HepG2 (cell line): ENCODE measurements around the gene UBR4. TPM values are rescaled to one million over a fixed set of nuclear protein-coding genes. Genes with fewer than 3 reads are reported as not detected.

Experiments
- ATAC-seq: fragments of 200-7000 bp; cut with Tn5 transposase; 3 replicates; pipeline ENCODE4 v1.9.1; 2020; ENCODE audit warnings: mild to moderate bottlenecking, moderate library complexity
- BruUV-seq: library from RNA; stranded (reverse); fragments of 400-500 nt; replicated peaks from 2 replicates; lab custom pipeline; 2021; lab: Mats Ljungman, UMichigan
- CTCF ChIA-PET: fragments of 300-600 bp; formaldehyde crosslinking; extraction: SDS; loops from one replicate; lab custom pipeline; 2021; ENCODE audit warnings: low total read pairs, inconsistent platforms, low intra/inter-chr PET ratio; lab: Yijun Ruan, JAX
- POLR2A ChIA-PET: fragments of 350-600 bp; sonication (Branson Sonifier 250); formaldehyde crosslinking; loops from one replicate; lab custom pipeline; 2020; ENCODE audit warnings: antibody characterized with exemption, inconsistent platforms; lab: Yijun Ruan, JAX
- DNase-seq: peaks from one replicate; pipeline ENCODE4 v3.0.0-alpha.2; 2015; ENCODE audit warnings: low spot score
- FAIRE-seq: peaks from 3 replicates; lab custom pipeline; 2011; peaks lifted over from hg19 to GRCh38; lab: Jason Lieb, UNC
- H2AFZ ChIP-seq: one replicate; pipeline ENCODE4 v1.6.1; 2011; ENCODE audit warnings: low read length, inconsistent platforms
- H3K27ac ChIP-seq: fragments of 300-600 bp; 3 replicates; pipeline ENCODE4 v1.8.0; 2011; ENCODE audit warnings: mixed run types, mild to moderate bottlenecking, mixed read lengths, low read length, inconsistent platforms; ENCODE audit not compliant: insufficient read depth; ENCODE audit errors: extremely low read length
- H3K27me3 ChIP-seq, 2 experiments: fragments of 200-600 bp in 1 of 2; 2 replicates in 1 of 2; 3 replicates in 1 of 2; pipeline versions ENCODE4 v1.6.0 to v1.8.0; 2011; ENCODE audit warnings: low read length in 2 of 2, mild to moderate bottlenecking in 2 of 2, moderate library complexity in 2 of 2, inconsistent platforms in 1 of 2; ENCODE audit not compliant: insufficient read depth in 2 of 2, control insufficient read depth in 1 of 2
- H3K36me3 ChIP-seq, 2 experiments: fragments of 200-600 bp in 1 of 2; replicated peaks in 1 of 2; 2 replicates in 1 of 2; 3 replicates in 1 of 2; pipeline versions ENCODE4 v1.5.1 to v1.8.0; 2011; ENCODE audit warnings: low read length in 2 of 2, inconsistent platforms in 1 of 2; ENCODE audit not compliant: insufficient read depth in 2 of 2, control insufficient read depth in 1 of 2
- H3K4me1 ChIP-seq: 2 replicates; pipeline ENCODE4 v1.5.1; 2012; ENCODE audit warnings: low read length, inconsistent platforms; ENCODE audit not compliant: insufficient read depth
- H3K4me2 ChIP-seq: 2 replicates; pipeline ENCODE4 v1.6.0; 2011; ENCODE audit warnings: low read depth, low read length, inconsistent platforms
- H3K4me3 ChIP-seq, 3 experiments: fragments of 200-600 bp in 1 of 3; sonication (generic), shearing (Covaris generic) in 1 of 3; replicated peaks in 1 of 3; 2 replicates each; pipeline ENCODE4 v1.5.1; 2011 to 2016; ENCODE audit warnings: low read length in 3 of 3, inconsistent platforms in 2 of 3, low read depth in 2 of 3, mild to moderate bottlenecking in 2 of 3, control low read depth in 1 of 3, mixed read lengths in 1 of 3; ENCODE audit not compliant: insufficient read depth in 1 of 3
- H3K79me2 ChIP-seq: one replicate; pipeline ENCODE4 v1.6.1; 2011; ENCODE audit warnings: low read length, inconsistent platforms; ENCODE audit not compliant: insufficient read depth
- H3K9ac ChIP-seq: 2 replicates; pipeline ENCODE4 v1.6.0; 2011; ENCODE audit warnings: mild to moderate bottlenecking, low read depth, low read length, inconsistent platforms; ENCODE audit not compliant: insufficient read depth
- H3K9me3 ChIP-seq: 2 replicates; pipeline ENCODE4 v1.5.1; 2012; ENCODE audit warnings: mild to moderate bottlenecking, low read length
- H4K20me1 ChIP-seq: 2 replicates; pipeline ENCODE4 v1.6.0; 2011; ENCODE audit warnings: inconsistent platforms, mild to moderate bottlenecking, low read length, moderate library complexity; ENCODE audit not compliant: insufficient read depth
- HNF1B ChIP-seq: sonication (generic); formaldehyde crosslinking; IDR thresholded peaks from 2 replicates; pipeline ENCODE4 v1.5.1; 2020; ENCODE audit warnings: mild to moderate bottlenecking, moderate library complexity, missing genetic modification reagents
- ZSCAN22 ChIP-seq: sonication (generic); formaldehyde crosslinking; IDR thresholded peaks from 2 replicates; pipeline ENCODE4 v1.4.0; 2020; ENCODE audit warnings: mild to moderate bottlenecking, missing genetic modification reagents
- WGBS: methylation state at CpG from one replicate; pipeline ENCODE4 v1.1.6; 2017; ENCODE audit warnings: low lambda C conversion rate; 5-methylcytosine and 5-hydroxymethylcytosine counted together
- in situ Hi-C: cut with HindIII; loops from 2 replicates; pipeline ENCODE4 v1.10.0; 2017; ENCODE audit warnings: low pct_unique_long_range_greater_than_20kb; ENCODE audit not compliant: extremely low pct_ligation_motif_present
- intact Hi-C: fragments of 100-400 bp; cut with micrococcal nuclease; formaldehyde crosslinking; loops from one replicate; pipeline ENCODE4 v1.10.0; 2022; ENCODE audit not compliant: unreplicated experiment
- polyA plus RNA-seq, 8 experiments: library from polyadenylated mRNA; depleted of rRNA in 3 of 8; stranded (reverse) in 7 of 8; unstranded in 1 of 8; fragments of >200 nt; fragmentation: Illumina TruSeq in 4 of 8; extraction: Trizol in 4 of 8; gene quantifications; 2 replicates each; pipeline versions ENCODE4 v1.2.1 to v1.2.3, GENCODE V29; 2011 to 2016; ENCODE audit warnings: low read depth in 4 of 8, missing spikeins in 1 of 8, mixed read lengths in 1 of 8; ENCODE audit not compliant: insufficient read depth in 1 of 8
- total RNA-seq, 5 experiments: library from RNA; depleted of rRNA; stranded (reverse); fragments of >200 nt; fragmentation: Illumina TruSeq; extraction: Trizol; gene quantifications; 2 replicates each; pipeline ENCODE4 v1.2.3, GENCODE V29; 2016; ENCODE audit warnings: low read depth in 1 of 5
- TF ChIP-seq, protein P1 (sequence below): sonication (generic); formaldehyde crosslinking; IDR thresholded peaks from 2 replicates; pipeline ENCODE4 v1.9.0; 2021; ENCODE audit warnings: missing genetic modification reagents, borderline replicate concordance

UBR4 gene
- total and polyA plus RNA-seq, 2 of the 13 experiments (the other 11 are each of a cell fraction or from before 2014, with no cell fraction given) = 59.1 to 106 TPM

GRCh38 chr1:19121192-19121591 lies 88.9 kb downstream of the UBR4 start (continued):
- TF ChIP-seq, protein P1, sequence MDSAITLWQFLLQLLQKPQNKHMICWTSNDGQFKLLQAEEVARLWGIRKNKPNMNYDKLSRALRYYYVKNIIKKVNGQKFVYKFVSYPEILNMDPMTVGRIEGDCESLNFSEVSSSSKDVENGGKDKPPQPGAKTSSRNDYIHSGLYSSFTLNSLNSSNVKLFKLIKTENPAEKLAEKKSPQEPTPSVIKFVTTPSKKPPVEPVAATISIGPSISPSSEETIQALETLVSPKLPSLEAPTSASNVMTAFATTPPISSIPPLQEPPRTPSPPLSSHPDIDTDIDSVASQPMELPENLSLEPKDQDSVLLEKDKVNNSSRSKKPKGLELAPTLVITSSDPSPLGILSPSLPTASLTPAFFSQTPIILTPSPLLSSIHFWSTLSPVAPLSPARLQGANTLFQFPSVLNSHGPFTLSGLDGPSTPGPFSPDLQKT (CRISPR knock-in tag) = no peak
- no peak for TF ChIP-seq ZSCAN22

DNA sequence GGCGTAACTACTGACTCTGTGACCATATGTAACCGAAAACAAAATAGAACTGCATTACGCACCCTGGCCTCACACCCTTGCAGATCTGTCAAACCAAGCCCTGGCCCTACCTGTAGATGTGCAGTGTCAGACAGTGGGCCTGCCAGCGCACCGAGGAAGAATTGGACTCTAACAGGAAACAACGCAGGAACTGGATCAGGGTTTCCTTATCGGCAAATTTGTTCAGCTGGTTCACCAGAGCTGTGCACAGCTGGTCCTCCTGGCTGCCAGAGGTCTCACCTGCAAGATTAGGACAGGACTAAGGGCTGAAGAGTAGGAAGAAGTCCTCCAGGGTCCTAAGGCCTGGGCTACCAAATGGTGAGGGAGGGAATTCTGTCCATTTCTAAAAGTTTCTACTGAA lies 90.0 kb downstream of the UBR4 start:
- FAIRE-seq = no peak
- POLR2A ChIA-PET = no interaction called here
- TF ChIP-seq HNF1B (CRISPR knock-in tag) = no peak
- Histone ChIP-seq H2AFZ (no peak overlapping the region), H3K27ac (no peak overlapping the region), H3K4me1 (no peaks in the 10 kb centered on the region), H3K4me2 (no peak overlapping the region), H3K79me2 (no peaks in the 10 kb centered on the region), H4K20me1 (no peaks in the 10 kb centered on the region), H3K36me3 (peaks cover 67 to 96% of the 10 kb centered on the region in 2 experiments), H3K9ac (no peak overlapping the region), H3K4me3 (no peak overlapping the region), H3K27me3 (no peaks in the 10 kb centered on the region), H3K9me3 (no peaks in the 10 kb centered on the region)
- BruUV-seq = no TSS peak
- CTCF ChIA-PET = no interaction called here
- 94% methylated on average over 6 of the region's 7 CpGs for WGBS
- intact Hi-C loops = no loop called here
- no peak for ATAC-seq
- in situ Hi-C loops = no loop called here
- DNase-seq = no peak
